ACC112 (cell line): ENCODE data around the gene MN1.

Experiments used
- H2AFZ ChIP-seq: fragments of 200-600 bp; sonication (generic); one replicate; pipeline ENCODE4 v1.6.0; 2017; ENCODE audit warnings: antibody characterized with exemption, low read length; ENCODE audit not compliant: unreplicated experiment
- H3K27ac ChIP-seq: fragments of 200-600 bp; sonication (generic); 2 replicates; pipeline ENCODE4 v1.5.1; 2014; ENCODE audit warnings: low read depth, mild to moderate bottlenecking, antibody characterized with exemption, low read length, moderate library complexity
- H3K27me3 ChIP-seq: fragments of 200-600 bp; sonication (generic); 2 replicates; pipeline ENCODE4 v1.6.1; 2014; ENCODE audit warnings: mild to moderate bottlenecking, antibody characterized with exemption, low read length, moderate library complexity, mixed read lengths; ENCODE audit not compliant: insufficient read depth
- H3K36me3 ChIP-seq: fragments of 200-600 bp; sonication (generic); 2 replicates; pipeline ENCODE4 v1.6.1; 2016; ENCODE audit warnings: mild to moderate bottlenecking, antibody characterized with exemption, low read length, moderate library complexity, mixed read lengths; ENCODE audit not compliant: insufficient read depth
- H3K4me1 ChIP-seq: fragments of 200-600 bp; sonication (generic); one replicate; pipeline ENCODE4 v1.6.1; 2016; ENCODE audit warnings: low read length, mixed read lengths; ENCODE audit not compliant: insufficient read depth, unreplicated experiment, control insufficient read depth
- H3K4me3 ChIP-seq: fragments of 200-600 bp; sonication (generic); 2 replicates; pipeline ENCODE4 v1.5.1; 2014; ENCODE audit warnings: mild to moderate bottlenecking, low read depth, low read length
- H3K79me2 ChIP-seq: fragments of 200-600 bp; sonication (generic); one replicate; pipeline ENCODE4 v1.6.0; 2016; ENCODE audit warnings: low read length; ENCODE audit not compliant: control insufficient read depth, unreplicated experiment, insufficient read depth

The MN1 gene

DNA sequence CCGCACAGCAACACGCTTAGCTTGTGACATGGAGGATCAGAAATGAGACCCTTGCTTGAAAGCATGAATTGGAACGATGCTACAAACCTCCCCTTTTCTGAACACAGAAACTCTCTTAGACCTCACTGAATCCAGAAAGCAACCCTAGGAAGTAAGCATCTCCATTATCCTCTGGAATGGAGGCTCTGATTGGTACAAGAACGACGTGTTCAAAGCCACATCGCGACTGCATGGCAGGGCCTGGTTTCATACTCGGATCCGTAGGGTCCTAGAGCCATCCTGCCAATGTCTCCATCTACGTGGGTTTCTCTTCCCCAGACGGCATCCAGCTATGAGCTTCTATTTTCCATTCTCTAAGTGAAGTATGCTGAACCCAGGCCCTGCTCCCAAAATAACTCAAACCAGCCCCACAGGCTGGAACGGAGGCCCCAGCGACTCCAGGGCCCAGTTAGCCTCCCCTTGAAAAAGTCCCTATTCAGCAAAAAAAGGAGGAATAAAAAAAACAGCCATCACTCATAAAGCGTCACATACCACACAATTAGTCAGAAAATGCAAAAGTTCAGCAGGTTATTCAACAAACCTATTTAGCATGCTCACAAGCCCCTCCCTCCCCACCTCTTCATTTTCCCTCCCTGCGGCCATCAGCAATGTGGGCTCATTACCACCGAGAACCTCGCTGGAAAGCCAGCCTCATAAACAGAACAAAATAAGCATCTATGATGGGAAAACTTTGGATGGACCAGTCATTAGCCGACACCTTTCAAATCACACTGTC lies 7.1 kb upstream of the MN1 start:
- H3K27me3 ChIP-seq = no peaks in the 10 kb centered on the region
- H3K36me3 ChIP-seq = no peaks in the 10 kb centered on the region
- H2AFZ ChIP-seq = no peak overlapping the region
- H3K4me3 ChIP-seq = no peak overlapping the region
- H3K79me2 ChIP-seq = no peaks in the 10 kb centered on the region
- H3K27ac ChIP-seq = no peak overlapping the region
- H3K4me1 ChIP-seq = no peaks in the 10 kb centered on the region

DNA sequence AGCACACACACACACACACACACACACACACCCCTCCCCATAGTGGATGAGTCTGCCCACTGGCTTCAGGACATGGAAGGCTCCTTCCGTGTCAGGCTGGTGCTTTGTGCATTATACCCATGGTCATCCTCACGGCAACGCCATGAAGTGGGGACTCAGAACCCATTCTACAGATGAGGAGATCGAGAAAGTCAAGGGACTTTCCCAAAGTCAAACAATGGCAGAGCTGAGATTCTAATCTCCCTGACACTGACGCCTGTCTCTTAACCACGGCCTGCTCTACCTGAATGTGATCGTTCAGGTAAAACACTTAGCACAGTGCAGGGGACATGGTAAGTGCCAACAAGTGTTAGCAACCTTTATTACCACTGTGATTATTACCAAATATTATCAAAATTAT lies 4.3 kb upstream of the MN1 start:
- no peak overlapping the region for H3K4me3 ChIP-seq
- H3K79me2 ChIP-seq = no peaks in the 10 kb centered on the region
- no peak overlapping the region for H3K27ac ChIP-seq
- H2AFZ ChIP-seq = no peak overlapping the region
- H3K36me3 ChIP-seq = no peaks in the 10 kb centered on the region
- no peaks in the 10 kb centered on the region for H3K4me1 ChIP-seq
- no peaks in the 10 kb centered on the region for H3K27me3 ChIP-seq

GRCh38 chr22:27804470-27805297 lies 3.1 kb upstream of the MN1 start:
- Histone ChIP-seq H3K79me2 (no peaks in the 10 kb centered on the region), H3K4me3 (no peak overlapping the region), H2AFZ (no peak overlapping the region), H3K27me3 (no peaks in the 10 kb centered on the region), H3K4me1 (no peaks in the 10 kb centered on the region), H3K27ac (no peak overlapping the region), H3K36me3 (no peaks in the 10 kb centered on the region)

DNA sequence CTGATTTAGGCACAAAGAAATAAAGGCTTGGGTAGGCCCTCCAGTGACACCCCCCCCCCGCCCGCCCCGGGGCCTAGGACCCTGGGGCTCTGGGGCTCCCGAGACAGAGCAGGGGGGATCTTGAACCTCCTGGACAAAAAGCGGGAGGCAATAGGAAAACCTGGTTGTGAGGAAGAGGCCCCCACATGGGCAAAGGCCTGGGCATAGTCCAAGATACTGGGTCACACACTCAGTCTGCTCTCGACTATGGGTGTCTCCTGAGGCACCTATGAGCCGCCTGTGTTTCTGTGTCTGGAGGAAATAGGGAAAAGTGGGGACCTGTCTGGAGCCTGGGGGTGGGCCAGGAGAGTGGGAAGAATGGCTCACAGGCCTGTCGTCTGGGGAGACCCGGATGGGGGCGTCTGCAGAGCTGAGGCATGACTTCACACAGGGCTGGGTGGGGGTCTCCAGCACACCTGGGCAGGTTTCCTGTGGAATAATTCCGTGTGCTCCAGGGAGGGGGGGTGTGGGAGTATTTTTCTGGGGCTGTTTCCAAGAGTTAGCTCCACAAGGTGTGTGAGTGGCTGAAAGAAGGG lies 2.4 kb upstream of the MN1 start:
- no peak overlapping the region for H3K27ac ChIP-seq
- no peak overlapping the region for H3K4me3 ChIP-seq
- H3K4me1 ChIP-seq = no peaks in the 10 kb centered on the region
- H3K36me3 ChIP-seq = no peaks in the 10 kb centered on the region
- H3K27me3 ChIP-seq = no peaks in the 10 kb centered on the region
- H3K79me2 ChIP-seq = no peaks in the 10 kb centered on the region
- no peak overlapping the region for H2AFZ ChIP-seq

- H3K79me2 ChIP-seq = no peaks in the 10 kb centered on the region
- peak overlapping the region; percentile 68 for H2AFZ ChIP-seq
- H3K4me3 ChIP-seq = peak overlapping the region; percentile 84
- H3K4me1 ChIP-seq = no peaks in the 10 kb centered on the region
- no peaks in the 10 kb centered on the region for H3K27me3 ChIP-seq
- no peaks in the 10 kb centered on the region for H3K36me3 ChIP-seq
- H3K27ac ChIP-seq = no peak overlapping the region; the same call in 1 of the 2 replicates
Observed at GRCh38 chr22:27802346-27803073, 954 bp upstream of the MN1 start.

DNA sequence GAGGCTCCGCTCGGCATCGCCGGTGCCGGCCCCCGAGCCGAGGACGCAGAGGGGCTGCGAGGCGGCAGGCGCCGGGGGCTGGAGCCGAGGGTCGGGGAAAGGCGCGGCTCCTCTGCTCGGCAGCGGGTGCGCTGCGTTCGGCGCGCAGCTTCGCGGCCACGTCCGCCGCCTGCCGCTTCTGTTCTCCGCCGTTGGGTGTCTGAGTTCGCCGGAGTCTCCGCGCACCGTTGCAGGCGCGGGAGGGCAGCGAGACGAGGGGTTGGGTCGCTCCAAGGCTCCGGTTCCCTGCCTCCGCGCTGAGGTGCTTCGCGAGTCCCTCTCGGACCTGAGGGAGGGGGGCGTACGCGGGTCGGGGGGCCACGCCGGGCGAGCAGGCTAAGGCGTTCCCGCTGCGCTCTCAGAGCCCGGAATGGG lies 347 bp downstream of the MN1 start:
- H3K4me3 ChIP-seq = peak overlapping the region; percentile 84
- peak overlapping the region; percentile 19; the same call in 1 of the 2 replicates for H3K27ac ChIP-seq
- no peaks in the 10 kb centered on the region for H3K36me3 ChIP-seq
- no peak overlapping the region for H2AFZ ChIP-seq
- H3K27me3 ChIP-seq = no peaks in the 10 kb centered on the region
- H3K4me1 ChIP-seq = no peaks in the 10 kb centered on the region
- H3K79me2 ChIP-seq = no peaks in the 10 kb centered on the region

- H3K4me3 ChIP-seq = peak overlapping the region; percentile 84
- no peaks in the 10 kb centered on the region for H3K36me3 ChIP-seq
- peak overlapping the region; percentile 32 for H2AFZ ChIP-seq
- peak overlapping the region; percentile 19; the same call in 1 of the 2 replicates for H3K27ac ChIP-seq
- H3K79me2 ChIP-seq = no peaks in the 10 kb centered on the region
- no peaks in the 10 kb centered on the region for H3K27me3 ChIP-seq
- H3K4me1 ChIP-seq = no peaks in the 10 kb centered on the region
Observed at GRCh38 chr22:27800250-27801201, 1.0 kb downstream of the MN1 start.

- H2AFZ ChIP-seq = no peak overlapping the region
- no peaks in the 10 kb centered on the region for H3K4me1 ChIP-seq
- no peaks in the 10 kb centered on the region for H3K27me3 ChIP-seq
- no peaks in the 10 kb centered on the region for H3K79me2 ChIP-seq
- no peaks in the 10 kb centered on the region for H3K36me3 ChIP-seq
- peak overlapping the region; percentile 84 for H3K4me3 ChIP-seq
- no peak overlapping the region for H3K27ac ChIP-seq
Observed at GRCh38 chr22:27799827-27800249, 1.7 kb downstream of the MN1 start.

DNA sequence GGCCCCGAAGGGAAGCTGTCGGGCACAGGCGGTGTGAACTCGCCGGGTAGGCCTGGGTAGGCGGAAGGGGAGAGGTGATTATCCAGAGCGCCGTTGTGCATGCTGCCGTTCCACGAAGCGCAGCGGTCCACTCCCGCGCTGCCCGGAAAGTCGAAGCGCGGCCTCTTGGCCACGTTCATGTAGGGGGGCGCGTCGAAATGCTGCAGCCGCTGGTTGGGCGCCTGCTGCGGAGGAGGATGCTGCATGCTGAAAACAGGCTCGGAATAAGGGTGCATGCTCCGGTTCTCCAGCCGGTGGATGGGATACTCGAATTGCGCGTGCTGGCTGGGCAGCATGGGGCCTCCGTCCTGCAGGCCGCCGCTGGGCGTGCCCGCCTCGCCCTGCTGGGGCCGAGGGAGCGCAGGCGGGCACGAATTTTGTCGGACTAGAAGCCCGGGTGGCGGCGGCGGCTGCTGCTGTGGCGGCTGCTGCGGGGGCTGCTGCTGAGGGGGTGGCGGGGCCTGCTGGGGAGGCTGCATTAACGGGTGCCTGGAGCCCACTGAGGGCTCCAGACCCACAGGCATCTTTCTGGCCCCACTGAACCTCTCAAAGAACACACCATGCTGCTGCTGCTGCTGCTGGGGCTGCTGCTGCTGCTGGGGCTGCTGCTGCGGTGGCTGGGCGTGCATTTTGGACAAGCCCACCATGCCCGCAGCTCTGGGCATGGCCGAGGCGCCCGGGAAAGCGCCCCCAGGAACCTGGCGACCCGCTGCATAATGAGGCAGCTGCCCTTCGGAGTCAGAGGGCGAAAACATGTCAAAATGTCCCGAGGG lies 2.3 kb downstream of the MN1 start:
- no peaks in the 10 kb centered on the region for H3K4me1 ChIP-seq
- H3K4me3 ChIP-seq = peak overlapping the region; percentile 84; the same call in 1 of the 2 replicates

More for the DNA sequence above, 2.3 kb downstream of the MN1 start:
- H3K79me2 ChIP-seq = no peaks in the 10 kb centered on the region
- no peaks in the 10 kb centered on the region for H3K36me3 ChIP-seq
- H3K27me3 ChIP-seq = no peaks in the 10 kb centered on the region
- no peak overlapping the region for H2AFZ ChIP-seq
- H3K27ac ChIP-seq = no peak overlapping the region
